Left lung (tissue), 10 donors: ENCODE data around the gene C9orf50. TPM values are rescaled to one million over a fixed set of nuclear protein-coding genes. Genes with fewer than 3 reads are reported as not detected.

Experiments
- ATAC-seq: fragments of 200-7000 bp; cut with Tn5 transposase; one replicate; pipeline ENCODE4 v1.9.1; 2020; ENCODE audit warnings: moderate library complexity
- DNase-seq, 4 donors: peaks; one replicate each; pipeline ENCODE4 v3.0.0-alpha.2; 2013 to 2020
- H3K27ac ChIP-seq, 2 donors: fragments of 200-600 bp; sonication (generic) in 1 of 2; one replicate each; pipeline versions ENCODE4 v1.5.0 to v1.8.0; 2020 to 2021
- H3K27me3 ChIP-seq, 2 donors: fragments of 200-600 bp; sonication (generic) in 1 of 2; one replicate each; pipeline versions ENCODE4 v1.5.0 to v1.8.0; 2020 to 2021
- H3K36me3 ChIP-seq, 2 donors: fragments of 200-600 bp; sonication (generic) in 1 of 2; one replicate each; pipeline versions ENCODE4 v1.5.0 to v1.8.0; 2020 to 2021
- H3K4me1 ChIP-seq, 2 donors: fragments of 200-600 bp; one replicate each; pipeline ENCODE4 v1.8.0; 2021
- H3K4me3 ChIP-seq, 2 donors: fragments of 200-600 bp; sonication (generic) in 1 of 2; one replicate each; pipeline versions ENCODE4 v1.5.0 to v1.8.0; 2020 to 2021; ENCODE audit warnings: mild to moderate bottlenecking in 1 of 2
- H3K9me3 ChIP-seq, 2 donors: fragments of 200-600 bp; sonication (generic) in 1 of 2; one replicate each; pipeline versions ENCODE4 v1.5.0 to v1.8.0; 2020 to 2021
- CTCF ChIP-seq, 2 donors: fragments of 200-600 bp; sonication (generic) in 1 of 2; IDR thresholded peaks; one replicate each; pipeline versions ENCODE4 v1.5.0 to v1.8.0; 2021; ENCODE audit warnings: antibody characterized with exemption in 2 of 2
- intact Hi-C, 2 donors: fragments of 100-400 bp; cut with DNase I; formaldehyde crosslinking; loops; one replicate each; pipeline versions ENCODE4 v1.11.2 to v1.14.2; 2022
- polyA plus RNA-seq, 6 donors: library from polyadenylated mRNA; unstranded; fragments of 120-200 nt; gene quantifications; one replicate each; pipeline ENCODE4 v1.2.1, GENCODE V29; 2013; ENCODE audit not compliant: insufficient read length in 6 of 6
- total RNA-seq, 2 donors: library from RNA; stranded (reverse); fragmentation: NEBNext Ultra II Directional; extraction: Animal tissue kit (Norgen Biotek cat#: 25700); gene quantifications; one replicate each; pipeline ENCODE4 v1.2.1, GENCODE V29; 2021
- donor health status: DM: no; HTN: yes; CAD: no.
- donor health status: DM: no; HTN: no; CAD: no.

The C9orf50 gene
- total and polyA plus RNA-seq, 8 donors: 0.18 to 0.51 (median 0.44) TPM; not detected in 2

GRCh38 chr9:129661029-129661428 lies 40.1 kb upstream of the C9orf50 start:
- ATAC-seq (no peak), DNase-seq (no peak)
- Histone ChIP-seq H3K9me3 (no peaks in the 10 kb centered on the region), H3K4me1 (peaks cover 5 to 8% of the 10 kb centered on the region in 2 donors), H3K36me3 (no peaks in the 10 kb centered on the region), H3K27ac (no peak overlapping the region), H3K4me3 (no peak overlapping the region), H3K27me3 (peaks cover 0 to 47% of the 10 kb centered on the region in 2 donors)
- intact Hi-C loops: no loop called here
- TF ChIP-seq CTCF (IDR thresholded peaks at IDR 0.05): no peak

GRCh38 chr9:129656795-129657390 lies 36.0 kb upstream of the C9orf50 start:
- DNase-seq (no peak), ATAC-seq (no peak)
- Histone ChIP-seq H3K4me1 (no peaks in the 10 kb centered on the region), H3K4me3 (no peak overlapping the region), H3K36me3 (no peaks in the 10 kb centered on the region), H3K9me3 (no peaks in the 10 kb centered on the region), H3K27ac (no peak overlapping the region), H3K27me3 (peaks cover 0 to 10% of the 10 kb centered on the region in 2 donors)
- TF ChIP-seq CTCF (IDR thresholded peaks at IDR 0.05): no peak
- intact Hi-C loops: no loop called here

GRCh38 chr9:129655696-129656095 lies 34.8 kb upstream of the C9orf50 start:
- H3K4me1 ChIP-seq: no peaks in the 10 kb centered on the region
- intact Hi-C loops: no loop called here
- H3K27me3 ChIP-seq: peaks cover 0 to under 1% of the 10 kb centered on the region in 2 donors
- H3K36me3 ChIP-seq: no peaks in the 10 kb centered on the region
- TF ChIP-seq CTCF (IDR thresholded peaks at IDR 0.05): no peak
- ATAC-seq (no peak), DNase-seq (no peak)
- H3K9me3 ChIP-seq: no peaks in the 10 kb centered on the region
- no peak overlapping the region for H3K27ac ChIP-seq
- H3K4me3 ChIP-seq: no peak overlapping the region

- no peak for DNase-seq
- no peak for TF ChIP-seq CTCF (IDR thresholded peaks at IDR 0.05)
- Histone ChIP-seq H3K27ac (no peak overlapping the region), H3K27me3 (no peaks in the 10 kb centered on the region), H3K4me1 (no peaks in the 10 kb centered on the region), H3K36me3 (no peaks in the 10 kb centered on the region), H3K9me3 (no peaks in the 10 kb centered on the region), H3K4me3 (no peak overlapping the region)
- intact Hi-C loops: no loop called here
- no peak for ATAC-seq
Measured at GRCh38 chr9:129655154-129655553, 34.3 kb upstream of the C9orf50 start.

GRCh38 chr9:129654554-129655040 lies 33.7 kb upstream of the C9orf50 start:
- H3K4me1 ChIP-seq: no peaks in the 10 kb centered on the region
- H3K36me3 ChIP-seq: no peaks in the 10 kb centered on the region
- H3K9me3 ChIP-seq: no peaks in the 10 kb centered on the region
- H3K27me3 ChIP-seq: no peaks in the 10 kb centered on the region
- DNase-seq (no peak), ATAC-seq (no peak)
- intact Hi-C loops: no loop called here
- no peak overlapping the region for H3K4me3 ChIP-seq
- no peak for TF ChIP-seq CTCF (IDR thresholded peaks at IDR 0.05)
- H3K27ac ChIP-seq: no peak overlapping the region
